NB4 (cell line): ENCODE data around the gene BMAL1.

ENCODE experiments used
- DNase-seq: peaks from one replicate; pipeline ENCODE4 v3.0.0; 2010; ENCODE audit warnings: low read depth
- H3K4me3 ChIP-seq: one replicate; pipeline ENCODE4 v1.5.1; 2011; ENCODE audit warnings: mild to moderate bottlenecking, low read depth, low read length, moderate library complexity
- CTCF ChIP-seq: IDR thresholded peaks from one replicate; pipeline ENCODE4 v1.5.1; 2012; ENCODE audit warnings: low read depth, low read length
- MAX ChIP-seq: IDR thresholded peaks from 2 replicates; pipeline ENCODE4 v1.6.1; 2011; ENCODE audit warnings: low read depth, low read length
- MYC ChIP-seq: IDR thresholded peaks from 2 replicates; pipeline ENCODE4 v1.6.1; 2011; ENCODE audit warnings: low read depth, low read length
- POLR2A ChIP-seq: IDR thresholded peaks from 2 replicates; pipeline ENCODE4 v1.6.1; 2011; ENCODE audit warnings: mild to moderate bottlenecking; ENCODE audit not compliant: insufficient read length; ENCODE audit errors: extremely low read depth

Gene BMAL1

GRCh38 chr11:13362596-13363109, 85.1 kb downstream of the BMAL1 start:
- TF ChIP-seq POLR2A, result no peak
- no peak for TF ChIP-seq MAX
- TF ChIP-seq CTCF, result no peak
- TF ChIP-seq MYC, result no peak
- H3K4me3 ChIP-seq, result no peak overlapping the region
- DNase-seq, result no peak

GRCh38 chr11:13364388-13364787, 86.8 kb downstream of the BMAL1 start:
- TF ChIP-seq MYC (no peak), CTCF (no peak), POLR2A (no peak), MAX (no peak)
- H3K4me3 ChIP-seq, result no peak overlapping the region
- no peak for DNase-seq

GRCh38 chr11:13366266-13367026, 88.9 kb downstream of the BMAL1 start:
- TF ChIP-seq CTCF (no peak), MYC (no peak), MAX (no peak), POLR2A (no peak)
- no peak for DNase-seq
- no peak overlapping the region for H3K4me3 ChIP-seq

- TF ChIP-seq MAX (no peak), CTCF (no peak), MYC (no peak), POLR2A (no peak)
- DNase-seq, result no peak
- no peak overlapping the region for H3K4me3 ChIP-seq
Measured at GRCh38 chr11:13367115-13367514, 89.5 kb downstream of the BMAL1 start.

GRCh38 chr11:13368041-13368446, 90.5 kb downstream of the BMAL1 start:
- no peak for DNase-seq
- no peak overlapping the region for H3K4me3 ChIP-seq
- TF ChIP-seq MAX (no peak), POLR2A (no peak), MYC (no peak), CTCF (no peak)
